ENCODE measurements around the gene DNAH11.
A peak's percentile ranks its signal among the peaks of the same experiment; 100 is the strongest.
"Not testable (repeated sequence)": the region's sequence is repeated elsewhere in the genome, so short reads cannot be mapped to it uniquely, and the experiment has no call there.

The DNAH11 gene

DNA sequence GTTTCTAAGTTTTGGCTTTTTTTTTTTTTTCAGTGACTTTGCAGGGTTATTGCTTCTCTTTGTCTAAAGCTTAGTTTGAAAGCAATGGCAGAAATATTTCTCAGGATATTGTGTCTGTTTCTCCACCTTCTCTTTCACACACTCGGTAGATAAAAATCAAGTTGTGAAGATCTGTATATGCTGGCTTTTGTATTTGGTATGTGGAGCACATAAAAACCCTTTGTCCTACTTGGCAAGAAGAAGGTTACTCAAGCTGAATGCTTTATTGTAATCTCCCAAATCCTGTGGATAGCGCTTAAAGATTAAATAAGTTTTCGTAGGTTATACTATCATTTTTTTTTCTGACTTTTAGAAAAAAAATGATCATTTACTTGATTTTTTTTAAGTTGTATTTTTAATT lies 230.5 kb downstream of the DNAH11 start:
- DNase-seq (no peak), ATAC-seq (no peak)
- Mint-ChIP-seq H3K36me3 (ENCODE audit: low read depth) (no peaks in the 10 kb centered on the region), H3K27ac (no peak overlapping the region), H3K4me1 (peaks cover 3% of the 10 kb centered on the region), H3K27me3 (peaks cover 2% of the 10 kb centered on the region), H3K9me3 (no peaks in the 10 kb centered on the region), H3K4me3 (no peak overlapping the region)

GRCh38 chr7:21777921-21778320 lies 235.1 kb downstream of the DNAH11 start:
- Mint-ChIP-seq H3K4me1 (no peaks in the 10 kb centered on the region), H3K36me3 (ENCODE audit: low read depth) (no peaks in the 10 kb centered on the region), H3K4me3 (no peak overlapping the region), H3K27me3 (peaks cover 2% of the 10 kb centered on the region), H3K9me3 (no peaks in the 10 kb centered on the region), H3K27ac (no peak overlapping the region)
- no peak for ATAC-seq
- no peak for DNase-seq

DNA sequence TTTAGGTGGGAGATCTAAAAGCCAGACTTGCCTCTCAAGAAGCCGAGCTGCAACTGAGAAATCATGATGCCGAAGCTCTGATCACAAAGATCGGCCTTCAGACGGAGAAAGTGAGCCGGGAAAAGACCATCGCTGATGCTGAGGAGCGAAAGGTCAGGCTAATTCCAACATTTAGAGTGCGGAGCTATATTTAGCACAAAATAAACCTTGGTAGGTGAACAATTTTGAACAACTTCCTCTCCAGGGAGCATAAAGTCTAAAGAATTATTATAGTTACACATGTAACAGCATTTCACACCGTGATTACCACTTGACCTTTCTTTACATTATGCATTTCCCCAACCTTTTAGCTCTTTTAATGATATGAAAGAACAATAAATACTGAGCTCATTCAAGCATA lies 236.1 kb downstream of the DNAH11 start:
- DNase-seq (no peak), ATAC-seq (no peak)
- Mint-ChIP-seq H3K36me3 (ENCODE audit: low read depth) (no peaks in the 10 kb centered on the region), H3K4me3 (no peak overlapping the region), H3K27ac (no peak overlapping the region), H3K27me3 (no peaks in the 10 kb centered on the region), H3K4me1 (no peaks in the 10 kb centered on the region), H3K9me3 (no peaks in the 10 kb centered on the region)

DNA sequence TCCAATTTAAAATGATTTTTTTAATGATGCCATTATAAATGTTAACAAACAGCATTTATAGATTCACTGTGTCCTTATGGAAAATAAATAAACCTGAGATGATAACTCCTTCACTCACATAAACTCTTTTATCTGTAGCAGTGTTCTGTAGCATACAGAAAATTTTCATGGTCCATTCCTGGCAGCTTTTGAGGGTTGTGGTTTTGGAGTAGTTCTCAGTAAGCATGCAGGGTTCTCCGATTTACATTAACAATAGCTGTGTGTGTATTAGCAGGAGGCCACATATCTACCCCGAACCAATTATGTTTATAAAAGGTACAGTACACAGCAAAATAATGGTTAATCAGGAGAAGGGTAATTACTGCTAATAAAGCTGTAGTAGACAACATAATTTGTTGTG lies 240.2 kb downstream of the DNAH11 start:
- no peak for ATAC-seq
- Mint-ChIP-seq H3K27ac (no peak overlapping the region), H3K9me3 (no peaks in the 10 kb centered on the region), H3K4me3 (no peak overlapping the region), H3K27me3 (no peaks in the 10 kb centered on the region), H3K36me3 (ENCODE audit: low read depth) (no peaks in the 10 kb centered on the region), H3K4me1 (no peaks in the 10 kb centered on the region)
- DNase-seq: no peak

DNA sequence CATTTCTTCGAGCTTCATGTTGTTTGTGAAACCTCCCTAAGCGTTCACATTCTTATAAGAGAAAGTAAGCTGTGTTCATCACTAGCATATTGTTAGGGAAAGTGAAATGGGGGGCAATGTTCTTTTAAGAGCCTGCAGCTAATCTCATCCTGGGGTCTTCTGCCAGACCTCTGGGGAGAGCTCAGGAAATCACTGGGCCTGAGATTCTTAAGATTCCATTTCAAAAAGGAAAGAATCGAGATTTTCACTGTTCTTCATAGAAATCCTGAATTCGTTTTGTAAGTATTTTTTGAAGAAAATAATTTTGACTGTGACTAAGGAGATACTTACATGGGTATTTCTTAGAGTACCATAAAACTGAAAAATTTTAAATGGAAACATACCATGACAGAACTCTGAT lies 242.2 kb downstream of the DNAH11 start:
- ATAC-seq: no peak
- Mint-ChIP-seq H3K36me3 (ENCODE audit: low read depth) (no peaks in the 10 kb centered on the region), H3K9me3 (no peaks in the 10 kb centered on the region), H3K4me1 (no peaks in the 10 kb centered on the region), H3K4me3 (no peak overlapping the region), H3K27me3 (no peaks in the 10 kb centered on the region), H3K27ac (no peak overlapping the region)
- DNase-seq: no peak

DNA sequence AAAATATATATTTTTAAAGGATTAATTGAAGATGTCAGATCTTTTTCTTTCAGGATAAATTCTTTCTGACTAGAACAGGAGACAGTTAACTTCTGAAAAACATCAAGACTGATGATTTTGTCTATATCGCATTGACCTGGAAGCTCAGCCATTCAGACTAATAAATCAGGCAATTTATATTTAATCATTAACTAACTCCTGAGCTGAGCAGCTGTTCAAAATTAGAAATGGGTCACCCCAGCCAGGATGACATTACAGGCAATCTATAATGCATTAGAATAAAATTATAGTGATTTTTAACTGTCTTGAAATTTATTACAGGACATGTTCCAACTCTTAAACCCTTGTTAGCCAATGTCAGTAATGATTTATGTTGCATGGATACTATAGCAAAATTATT lies 263.0 kb downstream of the DNAH11 start:
- H3K4me3 Mint-ChIP-seq: no peak overlapping the region
- no peak overlapping the region for H3K27ac Mint-ChIP-seq
- peaks cover 3% of the 10 kb centered on the region for H3K27me3 Mint-ChIP-seq
- DNase-seq (no peak), ATAC-seq (no peak)
- no peaks in the 10 kb centered on the region for H3K9me3 Mint-ChIP-seq
- H3K4me1 Mint-ChIP-seq: no peaks in the 10 kb centered on the region
- H3K36me3 Mint-ChIP-seq (ENCODE audit: low read depth): no peaks in the 10 kb centered on the region

GRCh38 chr7:21806388-21806787 lies 263.5 kb downstream of the DNAH11 start:
- Mint-ChIP-seq H3K4me3 (no peak overlapping the region), H3K27me3 (peaks cover 3% of the 10 kb centered on the region), H3K9me3 (no peaks in the 10 kb centered on the region), H3K27ac (no peak overlapping the region), H3K36me3 (ENCODE audit: low read depth) (no peaks in the 10 kb centered on the region), H3K4me1 (no peaks in the 10 kb centered on the region)
- DNase-seq: no peak
- no peak for ATAC-seq

- H3K27me3 Mint-ChIP-seq: no peaks in the 10 kb centered on the region
- DNase-seq (no peak), ATAC-seq (no peak)
- no peak overlapping the region for H3K4me3 Mint-ChIP-seq
- no peaks in the 10 kb centered on the region for H3K36me3 Mint-ChIP-seq (ENCODE audit: low read depth)
- H3K9me3 Mint-ChIP-seq: peaks cover 3% of the 10 kb centered on the region
- H3K27ac Mint-ChIP-seq: peak overlapping the region; percentile 38
- peaks cover 8% of the 10 kb centered on the region for H3K4me1 Mint-ChIP-seq
These were observed 276.2 kb downstream of the DNAH11 start for GRCh38 chr7:21819048-21819447.

- Mint-ChIP-seq H3K27me3 (peaks cover 3% of the 10 kb centered on the region), H3K4me1 (peaks cover 5% of the 10 kb centered on the region), H3K4me3 (no peak overlapping the region), H3K27ac (no peak overlapping the region), H3K36me3 (ENCODE audit: low read depth) (no peaks in the 10 kb centered on the region), H3K9me3 (no peaks in the 10 kb centered on the region)
- DNase-seq: no peak
- ATAC-seq: no peak
These were observed 286.0 kb downstream of the DNAH11 start for GRCh38 chr7:21828841-21829240.

- Mint-ChIP-seq H3K27me3 (peaks cover 2% of the 10 kb centered on the region), H3K4me3 (no peak overlapping the region), H3K36me3 (ENCODE audit: low read depth) (no peaks in the 10 kb centered on the region), H3K4me1 (peaks cover 5% of the 10 kb centered on the region), H3K9me3 (no peaks in the 10 kb centered on the region), H3K27ac (no peak overlapping the region)
- DNase-seq (no peak), ATAC-seq (no peak)
These were observed 286.9 kb downstream of the DNAH11 start for GRCh38 chr7:21829731-21830130.

DNA sequence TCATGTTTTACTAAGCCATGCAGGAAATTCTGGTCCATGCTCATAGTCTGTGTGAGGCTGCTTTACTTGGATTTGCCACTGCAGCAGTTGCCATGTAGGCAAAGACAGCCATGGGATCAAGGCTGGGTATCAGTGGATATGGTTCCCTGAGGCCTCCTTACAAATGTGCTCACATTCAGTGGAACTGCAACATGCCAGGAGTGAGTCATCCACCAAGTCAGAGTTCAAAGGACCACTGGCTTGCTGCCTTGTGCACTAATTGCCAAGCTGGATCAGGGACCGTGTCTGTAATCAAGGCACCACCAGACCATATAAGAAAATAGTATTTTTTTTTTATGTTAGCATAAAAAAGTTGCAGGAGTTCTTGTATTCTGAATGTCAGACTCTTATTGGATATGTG lies 301.9 kb downstream of the DNAH11 start:
- Mint-ChIP-seq H3K27me3 (no peaks in the 10 kb centered on the region), H3K9me3 (no peaks in the 10 kb centered on the region), H3K4me3 (no peak overlapping the region), H3K36me3 (ENCODE audit: low read depth) (no peaks in the 10 kb centered on the region), H3K4me1 (no peaks in the 10 kb centered on the region), H3K27ac (no peak overlapping the region)
- no peak for DNase-seq
- ATAC-seq: no peak

DNA sequence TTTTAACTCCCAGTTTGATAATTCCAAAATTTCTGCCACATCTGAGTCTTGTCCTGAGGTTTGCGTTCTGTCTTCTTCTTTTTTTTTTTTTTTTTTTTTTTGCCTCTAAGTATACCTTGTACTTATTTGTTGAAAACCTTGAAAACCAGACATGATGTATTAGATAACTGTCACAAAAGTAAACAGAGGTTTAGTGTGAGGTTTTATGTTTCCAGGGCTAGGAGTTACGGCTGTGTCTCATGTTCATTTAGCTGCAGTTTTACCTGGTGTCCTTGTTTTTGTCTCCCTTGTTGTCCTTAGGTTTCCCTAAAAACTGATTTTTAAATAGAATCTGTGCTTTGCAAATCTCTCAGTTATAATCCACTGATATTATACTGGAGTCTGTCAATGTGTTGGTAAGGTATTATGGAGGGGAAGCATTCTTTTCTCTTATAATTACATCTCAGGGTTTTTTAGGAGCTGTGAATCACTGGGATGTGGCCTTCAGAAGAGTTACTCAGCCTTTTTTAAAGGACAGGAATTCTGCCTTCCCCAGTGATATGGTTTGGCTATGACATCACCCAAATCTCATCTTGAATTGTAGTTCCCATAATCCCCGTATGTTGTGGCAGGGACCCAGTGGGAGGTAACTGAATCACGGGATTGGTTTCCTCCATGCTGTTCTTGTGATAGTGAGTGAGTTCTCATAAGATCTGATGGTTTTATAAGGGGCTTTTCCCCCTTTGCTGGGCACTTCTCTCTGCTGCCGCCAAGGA lies 307.9 kb downstream of the DNAH11 start:
- DNase-seq: no peak
- Mint-ChIP-seq H3K4me3 (no peak overlapping the region), H3K4me1 (peaks cover 17% of the 10 kb centered on the region), H3K27ac (no peak overlapping the region), H3K27me3 (no peaks in the 10 kb centered on the region), H3K9me3 (peaks cover 5% of the 10 kb centered on the region), H3K36me3 (ENCODE audit: low read depth) (no peaks in the 10 kb centered on the region)
- ATAC-seq: no peak

DNA sequence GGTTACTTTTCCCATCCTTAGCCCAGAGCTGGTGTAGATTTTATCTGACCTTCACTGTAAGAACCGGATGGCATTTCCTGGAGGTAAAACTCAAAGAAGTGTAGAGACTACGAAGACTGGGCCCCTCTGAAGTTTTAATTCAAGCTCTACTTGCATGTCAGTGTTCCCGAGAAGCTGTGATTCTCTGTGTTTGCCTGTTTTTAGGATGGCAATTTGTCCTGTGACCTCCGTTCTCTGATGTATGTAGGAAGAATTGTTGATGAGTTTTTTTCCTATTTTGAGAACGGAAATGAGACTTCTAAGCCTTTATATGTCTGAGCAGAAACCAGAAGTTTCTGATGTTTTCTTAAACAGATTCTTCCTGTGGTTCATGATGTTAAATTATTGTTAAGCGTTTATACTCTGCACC lies 308.7 kb downstream of the DNAH11 start:
- Mint-ChIP-seq H3K4me3 (no peak overlapping the region), H3K27ac (peak overlapping the region; percentile 29), H3K27me3 (no peaks in the 10 kb centered on the region), H3K9me3 (peaks cover 5% of the 10 kb centered on the region), H3K36me3 (ENCODE audit: low read depth) (no peaks in the 10 kb centered on the region), H3K4me1 (peaks cover 17% of the 10 kb centered on the region)
- no peak for DNase-seq
- no peak for ATAC-seq

GRCh38 chr7:21865631-21866204 lies 322.9 kb downstream of the DNAH11 start:
- not testable (repeated sequence) for H3K9me3 Mint-ChIP-seq; H3K36me3 Mint-ChIP-seq (ENCODE audit: low read depth); H3K4me3 Mint-ChIP-seq

GRCh38 chr7:21866731-21867130 lies 323.9 kb downstream of the DNAH11 start:
- H3K4me3 Mint-ChIP-seq: no peak overlapping the region
- H3K4me1 Mint-ChIP-seq: no peaks in the 10 kb centered on the region

More at GRCh38 chr7:21865631-21866204, 322.9 kb downstream of the DNAH11 start:
- not testable (repeated sequence) for H3K27ac Mint-ChIP-seq, H3K27me3 Mint-ChIP-seq, ATAC-seq, H3K4me1 Mint-ChIP-seq, DNase-seq

More at GRCh38 chr7:21866731-21867130, 323.9 kb downstream of the DNAH11 start:
- Mint-ChIP-seq H3K27me3 (no peaks in the 10 kb centered on the region), H3K9me3 (no peaks in the 10 kb centered on the region), H3K36me3 (ENCODE audit: low read depth) (peaks cover 2% of the 10 kb centered on the region), H3K27ac (no peak overlapping the region)
- no peak for ATAC-seq
- no peak for DNase-seq
